GM12878 (cell line): ENCODE data around the gene RPL7A. TPM values are rescaled to one million over a fixed set of nuclear protein-coding genes. Genes with fewer than 3 reads are reported as not detected.

Experiments used
- ATAC-seq: fragments of 200-7000 bp; cut with Tn5 transposase; 3 replicates; pipeline ENCODE4 v1.9.1; 2020; ENCODE audit warnings: mild to moderate bottlenecking, moderate library complexity
- BruUV-seq: library from RNA; stranded (reverse); fragments of 400-500 nt; replicated peaks from 2 replicates; lab custom pipeline; 2021; lab: Mats Ljungman, UMichigan
- CTCF ChIA-PET: fragments of 300-600 bp; sonication (Branson Sonifier 250); formaldehyde crosslinking; extraction: SDS; loops from one replicate; lab custom pipeline; 2021; ENCODE audit warnings: inconsistent platforms; lab: Yijun Ruan, JAX
- POLR2A ChIA-PET: fragments of 350-600 bp; formaldehyde crosslinking; extraction: SDS; loops from one replicate; lab custom pipeline; 2021; ENCODE audit warnings: inconsistent platforms; lab: Charles Lee
- RAD21 ChIA-PET: fragments of 300-600 bp; sonication (Branson Sonifier 250); formaldehyde crosslinking; loops from one replicate; lab custom pipeline; 2023; ENCODE audit warnings: antibody characterized with exemption; ENCODE audit not compliant: unreplicated experiment; lab: Charles Lee
- SMC1A ChIA-PET: fragments of 300-600 bp; sonication (Branson Sonifier 250); formaldehyde crosslinking; loops from one replicate; lab custom pipeline; 2023; ENCODE audit not compliant: unreplicated experiment, uncharacterized antibody; lab: Charles Lee
- DNase-seq: peaks from one replicate; pipeline ENCODE4 v3.0.0-alpha.2; 2011; ENCODE audit warnings: low read depth, low spot score
- FAIRE-seq: peaks from 3 replicates; lab custom pipeline; 2011; peaks lifted over from hg19 to GRCh38; lab: Jason Lieb, UNC
- H2AFZ ChIP-seq: 2 replicates; pipeline ENCODE4 v1.6.0; 2011; ENCODE audit warnings: low read depth, low read length, control low read depth; ENCODE audit not compliant: control insufficient read depth
- H3K27ac ChIP-seq: 2 replicates; pipeline ENCODE4 v1.5.1; 2011; ENCODE audit warnings: control low read depth; ENCODE audit not compliant: control insufficient read depth, insufficient read depth
- H3K27me3 ChIP-seq, 2 experiments: replicated peaks in 1 of 2; 2 replicates each; pipeline versions ENCODE4 v1.6.0 to v1.6.1; 2011; ENCODE audit warnings: low read length in 1 of 2; ENCODE audit not compliant: control insufficient read depth in 2 of 2, insufficient read depth in 2 of 2
- H3K36me3 ChIP-seq, 2 experiments: 2 replicates each; pipeline ENCODE4 v1.5.1; 2011; ENCODE audit warnings: low read length in 1 of 2; ENCODE audit not compliant: control insufficient read depth in 2 of 2, insufficient read depth in 2 of 2
- H3K4me1 ChIP-seq: 2 replicates; pipeline ENCODE4 v1.6.1; 2011; ENCODE audit warnings: mild to moderate bottlenecking, low read length, moderate library complexity, mixed read lengths; ENCODE audit not compliant: control insufficient read depth, insufficient read depth
- H3K4me2 ChIP-seq: 2 replicates; pipeline ENCODE4 v1.6.0; 2011; ENCODE audit warnings: control low read depth; ENCODE audit not compliant: control insufficient read depth, insufficient read depth
- H3K4me3 ChIP-seq: fragments of 200-600 bp; sonication (generic); 2 replicates; pipeline ENCODE4 v1.5.1; 2016
- H3K79me2 ChIP-seq: 2 replicates; pipeline ENCODE4 v1.6.0; 2011; ENCODE audit warnings: low read length; ENCODE audit not compliant: control insufficient read depth, insufficient read depth
- H3K9ac ChIP-seq: 2 replicates; pipeline ENCODE4 v1.8.0; 2011; ENCODE audit warnings: low read length, control low read depth, mixed read lengths; ENCODE audit not compliant: control insufficient read depth, insufficient read depth
- H3K9me3 ChIP-seq: replicated peaks from 3 replicates; pipeline ENCODE4 v1.5.1; 2011; ENCODE audit warnings: mild to moderate bottlenecking, low read length; ENCODE audit not compliant: control insufficient read depth, insufficient read depth
- H4K20me1 ChIP-seq: 2 replicates; pipeline ENCODE4 v1.6.0; 2011; ENCODE audit not compliant: control insufficient read depth, insufficient read depth
- BCLAF1 ChIP-seq: fragments of 450-650 bp; IDR thresholded peaks from 2 replicates; pipeline ENCODE4 v1.6.1; 2017; ENCODE audit warnings: antibody characterized with exemption, mild to moderate bottlenecking, moderate library complexity
- BMI1 ChIP-seq: fragments of 450-650 bp; IDR thresholded peaks from 2 replicates; pipeline ENCODE4 v1.6.1; 2016; ENCODE audit warnings: mild to moderate bottlenecking, moderate library complexity, borderline replicate concordance
- EP300 ChIP-seq, 2 experiments: fragments of 150-350 bp in 1 of 2; IDR thresholded peaks; 2 replicates each; pipeline ENCODE4 v1.6.1; 2011 to 2012; ENCODE audit warnings: low read depth in 2 of 2, low read length in 2 of 2, borderline replicate concordance in 1 of 2, improper control_type of control experiment in 1 of 2, inconsistent platforms in 1 of 2; ENCODE audit not compliant: control insufficient read depth in 1 of 2
- ESRRA ChIP-seq: IDR thresholded peaks from 2 replicates; pipeline ENCODE4 v1.6.1; 2012; ENCODE audit warnings: mild to moderate bottlenecking, low read length, improper control_type of control experiment
- HDGF ChIP-seq: fragments of 450-650 bp; IDR thresholded peaks from 2 replicates; pipeline ENCODE4 v1.6.1; 2016; ENCODE audit warnings: antibody characterized with exemption
- KDM1A ChIP-seq: fragments of 200-600 bp; sonication (generic); IDR thresholded peaks from 2 replicates; pipeline ENCODE4 v1.6.1; 2016; ENCODE audit warnings: borderline replicate concordance
- MEF2B ChIP-seq: fragments of 450-650 bp; IDR thresholded peaks from 2 replicates; pipeline ENCODE4 v1.6.1; 2018; ENCODE audit warnings: mild to moderate bottlenecking, moderate library complexity; ENCODE audit not compliant: partially characterized antibody, poor library complexity, severe bottlenecking
- PAX5 ChIP-seq: IDR thresholded peaks from 2 replicates; pipeline ENCODE4 v1.6.1; 2011; ENCODE audit warnings: low read depth, low read length, borderline replicate concordance
- RELA ChIP-seq: fragments of 450-650 bp; IDR thresholded peaks from 2 replicates; pipeline ENCODE4 v1.8.0; 2014; ENCODE audit warnings: borderline replicate concordance; ENCODE audit not compliant: partially characterized antibody
- SP1 ChIP-seq: IDR thresholded peaks from one replicate; pipeline ENCODE4 v1.6.1; 2011; ENCODE audit warnings: low read depth, low read length
- SRF ChIP-seq, 2 experiments: IDR thresholded peaks; 2 replicates each; pipeline ENCODE4 v1.6.1; 2011; ENCODE audit warnings: low read depth in 2 of 2, low read length in 2 of 2, mild to moderate bottlenecking in 1 of 2, moderate library complexity in 1 of 2
- TARDBP ChIP-seq: IDR thresholded peaks from 2 replicates; pipeline ENCODE4 v1.6.1; 2016; ENCODE audit warnings: borderline replicate concordance
- USF2 ChIP-seq: IDR thresholded peaks from 2 replicates; pipeline ENCODE4 v1.6.1; 2011; ENCODE audit warnings: low read depth, low read length, improper control_type of control experiment, borderline replicate concordance
- ZBTB33 ChIP-seq: fragments of 450-650 bp; IDR thresholded peaks from 2 replicates; pipeline ENCODE4 v1.6.1; 2017; ENCODE audit warnings: mild to moderate bottlenecking
- ZSCAN29 ChIP-seq: fragments of 450-650 bp; IDR thresholded peaks from 2 replicates; pipeline ENCODE4 v1.6.1; 2017; ENCODE audit warnings: mild to moderate bottlenecking, moderate library complexity
- WGBS: methylation state at CpG from one replicate; pipeline ENCODE4 v1.1.6; 2016; ENCODE audit warnings: low lambda C conversion rate; ENCODE audit not compliant: insufficient replicate concordance, insufficient coverage; ENCODE audit errors: missing lambda C conversion rate; 5-methylcytosine and 5-hydroxymethylcytosine counted together
- in situ Hi-C: fragments of 300-500 bp; cut with MboI; formaldehyde crosslinking; loops from 9 replicates; pipeline ENCODE4 v1.14.3; 2018; ENCODE audit warnings: mixed read lengths
- intact Hi-C: fragments of 100-400 bp; cut with micrococcal nuclease; formaldehyde crosslinking; loops from one replicate; pipeline ENCODE4 v1.14.2; 2022; ENCODE audit not compliant: unreplicated experiment
- polyA plus RNA-seq, 11 experiments: library from polyadenylated mRNA; depleted of rRNA in 4 of 11; unstranded in 6 of 11; stranded (reverse) in 5 of 11; fragments of >200 nt; fragmentation: Nextera tagmentation in 4 of 11; fragmentation: Illumina TruSeq in 1 of 11; extraction: Ambion mirVana in 4 of 11; extraction: Trizol in 1 of 11; gene quantifications; 1 replicate in 1 of 11; 2 replicates in 10 of 11; pipeline versions ENCODE4 v1.2.1 to v1.2.3, GENCODE V29; 2011 to 2016; ENCODE audit warnings: inconsistent platforms in 2 of 11, missing spikeins in 2 of 11, low read depth in 1 of 11
- total RNA-seq, 4 experiments: library from RNA; depleted of rRNA in 3 of 4; stranded (reverse); fragments of >200 nt in 3 of 4; fragmentation: Illumina TruSeq in 1 of 4; extraction: Trizol in 1 of 4; gene quantifications; 2 replicates each; pipeline versions ENCODE4 v1.2.1 to v1.2.3, GENCODE V29; 2013 to 2021

The RPL7A gene
- total and polyA plus RNA-seq, 10 of the 15 experiments (the other 5 are each of a cell fraction or from before 2014, with no cell fraction given): 917 to 5,193 (median 3,326) TPM

- peaks cover 6 to 20% of the 10 kb centered on the region in 2 experiments for H3K36me3 ChIP-seq
- H2AFZ ChIP-seq: no peak overlapping the region
- no peak overlapping the region for H3K4me3 ChIP-seq
- POLR2A ChIA-PET: no interaction called here
- DNase-seq (no peak), ATAC-seq (no peak), FAIRE-seq (no peak)
- BruUV-seq: no TSS peak
- RAD21 ChIA-PET: no interaction called here
- 15% methylated on average over 3 of the region's 3 CpGs for WGBS
- intact Hi-C loops (no loop called here), in situ Hi-C loops (no loop called here)
- no peaks in the 10 kb centered on the region for H3K9me3 ChIP-seq
- no peak overlapping the region for H3K9ac ChIP-seq
- peaks cover 15% of the 10 kb centered on the region for H3K4me1 ChIP-seq
- H3K27ac ChIP-seq: peak overlapping the region; percentile 18; the same call in 1 of the 2 replicates
- peaks cover 12% of the 10 kb centered on the region for H3K79me2 ChIP-seq
- SMC1A ChIA-PET: no interaction called here
- H3K4me2 ChIP-seq: no peak overlapping the region
- H4K20me1 ChIP-seq: no peaks in the 10 kb centered on the region
- CTCF ChIA-PET: interaction anchor here (0.8 to 1.1 kb wide), 2 partner anchors 15 to 192 kb away, joined by 3 read pairs; no protein-coding TSS in a partner anchor
- no peaks in the 10 kb centered on the region for H3K27me3 ChIP-seq
- TF ChIP-seq PAX5: no peak
- no peak for TF ChIP-seq SRF (IDR thresholded peaks at IDR 0.05; ENCODE audit: low read depth in 2 of 2, low read length in 2 of 2)
- no peak for TF ChIP-seq BMI1
- no peak for TF ChIP-seq MEF2B
- TF ChIP-seq USF2: no peak
- TF ChIP-seq BCLAF1: no peak
- no peak for TF ChIP-seq HDGF
- TF ChIP-seq ZBTB33: no peak
- no peak for TF ChIP-seq TARDBP
- no peak for TF ChIP-seq ESRRA
- TF ChIP-seq EP300 (IDR thresholded peaks at IDR 0.05; ENCODE audit: borderline replicate concordance in 1 of 2, control insufficient read depth in 1 of 2, low read depth in 2 of 2, low read length in 2 of 2): no peak
- TF ChIP-seq SP1: no peak
- TF ChIP-seq RELA: no peak
- TF ChIP-seq KDM1A: no peak
- no peak for TF ChIP-seq ZSCAN29
Measured at GRCh38 chr9:133340256-133340655, 7.8 kb upstream of the RPL7A start.
